HepG2 (cell line): ENCODE measurements around the gene KISS1R. TPM values are rescaled to one million over a fixed set of nuclear protein-coding genes. Genes with fewer than 3 reads are reported as not detected.

Experiments used
- DMAP1 ChIP-seq: IDR thresholded peaks from 2 replicates; pipeline ENCODE4 v1.6.1; 2016
- ELF3 ChIP-seq: IDR thresholded peaks from 2 replicates; pipeline ENCODE4 v1.6.1; 2016; ENCODE audit warnings: missing genetic modification reagents, missing compliant biosample characterization
- KLF15 ChIP-seq: sonication (generic); formaldehyde crosslinking; IDR thresholded peaks from 2 replicates; pipeline ENCODE4 v1.8.1; 2023; ENCODE audit warnings: borderline replicate concordance, mild to moderate bottlenecking, inconsistent platforms, missing genetic modification reagents, mixed read lengths
- MTERF4 ChIP-seq: sonication (generic); formaldehyde crosslinking; IDR thresholded peaks from 2 replicates; pipeline ENCODE4 v1.8.0; 2023; ENCODE audit warnings: mild to moderate bottlenecking, missing genetic modification reagents
- MYC ChIP-seq: sonication (generic); formaldehyde crosslinking; IDR thresholded peaks from 2 replicates; pipeline ENCODE4 v1.9.0; 2021; ENCODE audit warnings: missing genetic modification reagents, borderline replicate concordance
- NFYC ChIP-seq: IDR thresholded peaks from 2 replicates; pipeline ENCODE4 v1.6.1; 2016; ENCODE audit warnings: missing genetic modification reagents, missing compliant biosample characterization
- NR2C2 ChIP-seq: sonication (generic); formaldehyde crosslinking; IDR thresholded peaks from 2 replicates; pipeline ENCODE4 v1.4.0; 2020; ENCODE audit warnings: missing genetic modification reagents, mild to moderate bottlenecking, moderate library complexity, borderline replicate concordance
- NR2F6 ChIP-seq, 2 experiments: IDR thresholded peaks; 2 replicates each; pipeline ENCODE4 v1.6.1; 2016; ENCODE audit warnings: antibody characterized with exemption in 1 of 2, mild to moderate bottlenecking in 1 of 2
- RFXAP ChIP-seq: sonication (generic); formaldehyde crosslinking; IDR thresholded peaks from 2 replicates; pipeline ENCODE4 v1.4.0; 2020; ENCODE audit warnings: missing genetic modification reagents, borderline replicate concordance
- YEATS2 ChIP-seq: sonication (generic); formaldehyde crosslinking; IDR thresholded peaks from 2 replicates; pipeline ENCODE4 v1.4.0; 2020; ENCODE audit warnings: missing genetic modification reagents, borderline replicate concordance
- ZFYVE20 ChIP-seq: sonication (generic); formaldehyde crosslinking; IDR thresholded peaks from 2 replicates; pipeline ENCODE4 v1.8.0; 2023; ENCODE audit warnings: low read depth, mild to moderate bottlenecking, moderate library complexity, missing genetic modification reagents, borderline replicate concordance
- ZNF280B ChIP-seq: sonication (generic); formaldehyde crosslinking; IDR thresholded peaks from 2 replicates; pipeline ENCODE4 v1.5.0; 2020; ENCODE audit warnings: missing genetic modification reagents, mild to moderate bottlenecking, borderline replicate concordance
- ZNF646 ChIP-seq: sonication (generic); formaldehyde crosslinking; IDR thresholded peaks from 2 replicates; pipeline ENCODE4 v1.9.0; 2021; ENCODE audit warnings: mild to moderate bottlenecking, missing genetic modification reagents
- ZNF724P ChIP-seq: sonication (generic); formaldehyde crosslinking; IDR thresholded peaks from 2 replicates; pipeline ENCODE4 v1.8.0; 2022; ENCODE audit warnings: missing genetic modification reagents, borderline replicate concordance
- ZNF770 ChIP-seq: sonication (generic); formaldehyde crosslinking; IDR thresholded peaks from 2 replicates; pipeline ENCODE4 v1.5.0; 2020; ENCODE audit warnings: mild to moderate bottlenecking, missing genetic modification reagents
- polyA plus RNA-seq, 8 experiments: library from polyadenylated mRNA; depleted of rRNA in 3 of 8; stranded (reverse) in 7 of 8; unstranded in 1 of 8; fragments of >200 nt; fragmentation: Illumina TruSeq in 4 of 8; extraction: Trizol in 4 of 8; gene quantifications; 2 replicates each; pipeline versions ENCODE4 v1.2.1 to v1.2.3, GENCODE V29; 2011 to 2016; ENCODE audit warnings: low read depth in 4 of 8, missing spikeins in 1 of 8, mixed read lengths in 1 of 8; ENCODE audit not compliant: insufficient read depth in 1 of 8
- total RNA-seq, 5 experiments: library from RNA; depleted of rRNA; stranded (reverse); fragments of >200 nt; fragmentation: Illumina TruSeq; extraction: Trizol; gene quantifications; 2 replicates each; pipeline ENCODE4 v1.2.3, GENCODE V29; 2016; ENCODE audit warnings: low read depth in 1 of 5

KISS1R gene
- total and polyA plus RNA-seq, 2 of the 13 experiments (the other 11 are each of a cell fraction or from before 2014, with no cell fraction given): 1.1 to 10.2 TPM

GRCh38 chr19:934865-935479, 17.8 kb downstream of the KISS1R start (continued):
- TF ChIP-seq MTERF4 (CRISPR knock-in tag) (peak; percentile 65; the same call in 1 of the 2 replicates), YEATS2 (CRISPR knock-in tag) (peak; percentile 87; the same call in 1 of the 2 replicates), KLF15 (CRISPR knock-in tag) (peak; percentile 39; the same call in 1 of the 2 replicates), NFYC (CRISPR knock-in tag) (0 out of 2 replicates have a peak, but pooled peaks have one; percentile 41), ELF3 (CRISPR knock-in tag) (peak; percentile 94), MYC (CRISPR knock-in tag) (peak; percentile 98), NR2C2 (CRISPR knock-in tag) (peak; percentile 75), ZNF770 (CRISPR knock-in tag) (peak; percentile 77), ZNF646 (CRISPR knock-in tag) (no peak), NR2F6 (IDR thresholded peaks at IDR 0.05) (peak; percentile 55; the same call in 1 of the 2 replicates), NR2F6 (CRISPR knock-in tag; IDR thresholded peaks at IDR 0.05) (peak; percentile 90), DMAP1 (peak; percentile 83; the same call in 1 of the 2 replicates), ZNF724P (CRISPR knock-in tag) (peak; percentile 80; the same call in 1 of the 2 replicates), ZFYVE20 (CRISPR knock-in tag) (no peak), ZNF280B (no peak), RFXAP (CRISPR knock-in tag) (peak; percentile 84; the same call in 1 of the 2 replicates)
